ENCODE measurements around the gene TIGIT.

Gene TIGIT

DNA sequence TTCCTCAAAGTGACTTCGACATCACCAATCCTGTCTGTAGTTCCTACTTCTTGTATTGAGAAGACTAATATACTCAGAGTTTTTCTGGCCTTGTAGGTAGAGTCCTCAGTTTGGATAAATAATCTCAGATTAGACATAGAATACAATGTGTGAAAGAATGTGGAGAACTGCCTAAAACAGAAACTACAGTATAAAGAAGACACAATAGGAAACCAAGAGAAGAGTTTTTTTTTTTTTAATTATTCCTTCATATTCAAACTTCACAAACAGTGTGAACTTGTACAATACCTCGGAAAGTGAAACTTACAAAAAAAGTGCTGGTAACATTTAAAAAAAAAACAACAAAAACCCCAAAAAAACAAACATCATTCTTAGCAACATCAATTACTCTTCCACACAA, 20.5 kb downstream of the TIGIT start:
- DNase-seq: no peak

DNA sequence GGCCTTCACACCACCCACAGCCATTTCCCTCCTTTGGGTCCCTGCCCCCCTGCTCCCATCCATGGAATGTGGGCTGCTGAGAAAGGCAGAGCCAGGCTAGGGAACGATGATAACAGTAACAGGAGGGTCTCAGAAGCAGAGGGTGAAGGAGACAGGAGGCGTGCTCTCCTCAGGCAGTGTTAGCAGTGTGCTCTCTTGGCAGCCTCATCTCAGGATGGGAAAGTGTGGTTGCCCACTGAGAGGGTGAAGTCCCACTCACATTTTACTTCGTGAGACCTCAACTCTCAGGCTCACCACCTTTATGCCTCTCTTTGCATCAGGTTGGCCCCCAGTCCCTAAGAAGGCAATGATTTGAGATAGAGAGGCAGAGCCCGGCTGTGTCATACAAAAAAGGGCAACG, 24.5 kb downstream of the TIGIT start:
- DNase-seq: no peak

DNA sequence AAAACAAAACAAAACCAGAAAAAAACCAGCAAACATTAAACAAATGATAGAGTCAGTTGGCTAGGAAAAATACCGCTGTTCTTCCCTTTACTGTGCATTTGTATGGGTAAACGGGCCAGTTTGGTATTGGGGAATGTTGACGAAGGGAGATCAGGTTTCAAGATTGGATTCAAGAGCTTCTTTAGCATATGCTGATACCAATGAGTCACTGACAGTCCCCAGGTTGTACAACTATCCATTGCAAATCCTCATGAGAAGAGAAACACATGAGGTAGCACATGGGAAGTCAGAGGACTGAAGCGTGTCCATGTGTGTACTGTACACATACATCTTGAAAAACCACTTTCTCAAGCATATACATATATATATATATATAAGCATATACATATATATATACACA, 25.6 kb downstream of the TIGIT start:
- DNase-seq: peak; percentile 6

DNA sequence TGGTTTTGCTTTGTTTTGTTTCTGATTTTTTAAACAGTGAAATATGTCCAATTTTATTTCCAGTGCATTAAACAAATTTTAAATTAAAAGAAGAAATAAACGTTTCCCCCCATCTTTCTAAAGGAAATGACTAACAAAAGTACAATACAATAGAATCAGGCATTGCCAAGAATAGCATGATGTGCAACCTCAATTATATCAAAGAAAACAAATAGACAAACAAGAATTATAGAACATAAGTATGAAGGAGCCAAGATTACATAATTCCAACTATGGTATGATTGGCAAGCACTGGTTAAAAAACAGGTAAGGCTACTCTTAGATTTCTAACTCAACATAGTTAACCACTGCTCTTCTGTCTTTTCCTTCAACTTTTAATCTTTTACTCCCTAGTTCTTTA, 26.4 kb downstream of the TIGIT start:
- no peak for DNase-seq

DNA sequence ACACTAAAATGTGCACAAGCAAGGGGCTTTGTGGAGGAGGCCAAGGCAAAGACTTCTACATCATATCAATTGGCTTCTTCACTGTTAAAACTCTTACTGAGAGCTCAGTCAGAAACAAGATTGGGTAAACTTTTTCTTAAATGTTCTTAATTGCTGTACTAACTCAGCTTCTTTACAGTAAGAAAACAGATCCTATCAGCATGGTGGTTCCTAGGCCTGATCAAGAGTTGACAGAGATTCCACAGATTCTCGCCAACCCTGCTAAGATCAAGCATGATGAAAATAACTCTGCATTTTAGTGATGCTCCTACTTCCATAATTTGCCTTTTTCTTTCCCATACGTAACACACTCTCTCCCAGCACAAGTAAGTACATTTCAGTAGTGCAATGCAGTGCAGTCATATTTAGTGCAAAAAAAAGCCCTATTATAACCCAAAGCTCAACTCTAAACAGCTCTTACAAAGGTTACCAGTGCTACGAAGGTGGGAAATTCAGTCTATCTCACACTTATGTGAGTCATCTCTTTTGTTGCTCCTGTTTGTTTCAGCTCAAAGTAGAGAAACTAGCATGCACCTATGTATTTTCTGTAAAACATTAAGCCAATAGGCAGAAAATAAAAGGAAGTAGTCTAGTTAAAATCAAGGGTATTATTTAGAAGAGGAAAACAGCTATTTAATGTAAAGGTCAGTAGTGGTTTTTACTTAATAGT, 29.9 kb downstream of the TIGIT start:
- no peak for DNase-seq

DNA sequence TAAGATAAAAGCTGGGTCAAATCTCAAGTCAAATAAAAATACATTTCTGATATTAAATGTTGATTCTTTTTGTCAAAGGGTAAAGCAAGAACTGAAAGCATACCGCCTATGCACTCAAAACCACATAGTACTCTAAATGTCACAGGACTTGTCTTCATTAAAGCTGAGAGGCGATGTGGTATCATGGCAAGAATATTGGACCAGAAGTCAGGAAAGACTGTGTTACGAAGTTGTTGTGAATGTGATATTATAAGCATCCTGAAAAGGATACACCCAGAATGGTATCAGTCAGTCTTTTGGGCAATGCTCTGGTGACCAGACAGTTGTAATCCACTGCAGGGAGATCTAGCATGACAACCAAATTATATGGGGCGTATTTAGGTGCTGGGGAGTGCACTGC, 33.8 kb downstream of the TIGIT start:
- no peak for DNase-seq

DNA sequence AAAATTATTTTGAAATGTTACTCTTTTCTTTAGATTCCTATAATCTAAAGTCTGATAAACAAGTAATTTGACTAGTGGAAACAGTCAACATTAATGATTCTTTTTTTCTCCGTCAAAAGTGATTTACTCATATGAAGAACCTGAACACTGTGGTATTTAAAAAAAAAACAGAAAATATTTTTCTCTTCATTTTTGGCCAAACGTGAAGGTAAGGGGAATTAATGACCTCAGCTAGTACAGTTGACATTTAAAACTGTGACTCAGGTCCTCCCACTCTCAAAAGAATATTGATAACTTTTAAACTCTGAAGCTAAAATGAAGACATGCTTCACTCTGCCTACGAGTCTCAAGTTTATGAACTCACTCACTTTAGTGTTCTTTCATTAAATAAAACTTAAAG, 34.5 kb downstream of the TIGIT start:
- no peak for DNase-seq

DNA sequence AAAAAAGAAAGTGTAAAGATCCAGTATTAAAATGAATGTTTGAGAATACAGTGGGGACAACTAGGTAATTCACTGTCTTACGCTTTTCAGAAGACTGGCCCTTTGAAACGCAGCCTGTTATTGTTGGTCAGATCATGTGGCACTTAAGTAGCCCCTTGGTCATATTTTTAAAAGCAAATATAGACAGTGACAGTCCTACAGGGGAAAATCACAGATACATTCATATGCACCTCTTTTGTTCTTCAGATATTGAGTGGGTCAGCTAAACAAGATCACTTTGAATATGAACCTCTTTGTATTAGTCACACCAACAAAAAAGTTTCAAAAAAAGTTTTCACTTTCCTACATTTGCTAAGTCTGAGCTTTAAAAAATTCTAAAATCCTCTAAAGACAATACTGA, 36.0 kb downstream of the TIGIT start:
- DNase-seq: no peak

DNA sequence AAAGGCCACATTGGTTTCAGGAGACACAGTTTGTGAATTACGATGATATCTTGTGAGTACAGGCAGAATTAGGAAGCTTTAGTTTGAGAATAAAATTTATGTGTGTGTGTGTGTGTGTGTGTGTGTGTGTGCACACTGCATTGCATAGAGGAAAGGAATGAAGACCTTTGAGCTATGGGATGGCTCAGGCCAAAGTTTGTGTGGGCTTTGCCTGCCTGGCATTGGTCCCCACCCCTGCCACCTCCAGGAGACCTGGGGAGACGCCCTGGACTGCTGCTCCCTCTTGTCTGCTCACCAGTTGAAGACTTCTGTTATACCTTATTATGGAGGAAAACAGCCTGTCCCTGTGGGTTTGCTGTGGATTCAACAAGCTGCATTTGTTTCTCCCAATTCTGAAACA, 37.2 kb downstream of the TIGIT start:
- DNase-seq: no peak

DNA sequence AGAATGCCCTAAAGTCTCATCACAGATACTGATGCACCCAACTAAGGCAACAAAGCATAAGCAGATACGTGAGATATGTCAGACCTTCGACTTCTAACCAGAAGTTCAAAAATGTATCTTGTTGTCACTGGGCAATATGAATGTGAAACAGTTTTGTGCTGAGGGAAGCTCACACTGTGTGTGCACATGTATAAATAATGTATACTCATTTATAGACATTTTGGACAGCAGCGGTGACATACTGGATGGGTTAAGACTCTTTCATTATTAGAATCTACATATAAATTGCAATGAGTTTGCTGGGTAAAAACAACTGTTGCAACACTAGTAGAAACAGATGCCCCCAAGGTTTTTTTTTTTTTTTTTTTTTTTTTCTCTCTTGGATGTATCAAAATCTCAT, 37.9 kb downstream of the TIGIT start:
- DNase-seq: no peak

DNA sequence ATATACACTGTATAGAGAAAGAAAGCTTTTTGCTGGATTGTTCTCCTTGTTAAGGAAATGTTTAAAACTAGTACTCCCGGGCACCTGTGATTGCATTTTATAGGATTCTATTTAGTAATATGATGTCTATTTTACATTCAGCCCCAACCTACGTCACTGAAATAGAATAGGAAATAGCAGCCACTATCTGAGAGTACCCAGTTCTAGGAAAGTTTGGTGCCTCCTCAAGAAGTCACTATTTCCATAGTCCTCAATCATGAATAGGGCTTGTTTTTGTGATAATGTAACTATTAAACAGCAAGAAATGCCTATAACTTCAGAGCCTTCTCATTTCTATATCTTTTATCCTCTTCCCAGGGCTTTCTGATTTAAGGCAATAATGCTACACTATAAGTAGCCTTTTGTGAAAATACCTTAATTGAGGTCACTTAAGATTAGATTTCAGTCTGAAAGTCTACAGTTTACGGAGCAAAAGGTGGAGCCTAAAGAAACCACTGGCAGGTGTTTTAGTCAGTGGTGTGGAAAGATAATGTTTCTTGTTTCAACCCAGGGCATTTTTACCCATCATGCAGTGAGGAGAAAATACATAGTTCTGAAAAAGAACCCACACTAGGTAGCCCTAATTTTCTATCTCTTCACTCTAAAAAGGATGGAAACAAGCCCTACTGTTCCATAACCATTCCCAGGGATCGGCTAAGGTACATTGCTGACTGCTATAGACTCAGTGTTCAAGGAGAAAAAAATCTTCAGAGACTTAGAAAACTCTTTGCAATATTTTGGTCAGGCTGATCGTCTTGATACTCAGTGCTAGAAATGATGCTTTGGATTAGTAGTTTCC, 38.7 kb downstream of the TIGIT start:
- DNase-seq: no peak

DNA sequence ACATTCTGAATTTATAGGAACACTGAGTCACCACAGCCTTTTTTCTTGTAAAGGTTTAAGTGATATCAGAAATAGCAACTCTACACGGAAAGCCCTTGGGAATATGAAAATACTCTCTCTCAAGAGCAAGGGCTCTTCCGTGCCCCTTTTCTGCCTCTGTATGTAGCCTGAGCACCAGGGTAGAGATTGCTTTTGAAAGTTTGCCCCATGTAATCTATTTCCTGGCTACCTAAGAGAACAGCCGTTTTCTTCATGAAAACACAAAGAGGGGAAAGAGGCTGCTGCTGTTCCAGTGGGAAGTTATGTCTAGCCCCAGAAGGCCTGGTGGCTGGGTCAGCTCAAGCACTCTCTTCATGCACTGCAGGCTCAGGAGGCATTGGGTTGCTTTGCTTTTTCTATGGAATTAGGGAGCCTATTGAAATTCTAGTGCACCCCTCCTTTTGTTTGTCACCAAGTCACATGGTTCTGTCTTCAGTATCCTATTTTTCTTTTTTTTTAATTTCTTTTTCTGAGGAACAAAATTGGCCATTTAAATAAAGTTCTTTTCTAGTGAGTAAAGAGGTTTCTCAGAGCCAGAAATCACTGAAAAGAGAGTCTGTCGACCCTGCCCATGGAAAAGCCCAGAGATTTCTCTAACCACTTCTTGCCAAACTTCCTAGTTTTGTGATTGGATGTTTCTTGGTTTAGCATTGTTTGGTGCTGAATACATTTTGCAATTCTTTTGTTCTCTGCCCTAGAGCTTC, 39.5 kb downstream of the TIGIT start:
- no peak for DNase-seq

DNA sequence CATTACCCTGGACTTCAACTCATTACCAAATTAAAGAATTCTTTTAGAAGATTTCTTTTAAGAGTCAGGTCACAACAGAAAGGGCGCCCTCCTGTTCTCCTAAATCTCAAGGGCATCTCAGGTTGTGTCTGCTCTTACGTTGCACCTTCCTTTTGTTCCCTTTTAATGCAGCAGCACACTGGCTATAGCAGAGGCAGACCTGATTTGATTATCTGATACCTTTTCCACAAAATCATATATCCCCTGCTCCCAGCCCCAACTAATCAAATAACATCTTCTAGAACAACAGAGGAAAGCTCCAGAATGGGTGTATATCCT, 40.1 kb downstream of the TIGIT start:
- DNase-seq: no peak

DNA sequence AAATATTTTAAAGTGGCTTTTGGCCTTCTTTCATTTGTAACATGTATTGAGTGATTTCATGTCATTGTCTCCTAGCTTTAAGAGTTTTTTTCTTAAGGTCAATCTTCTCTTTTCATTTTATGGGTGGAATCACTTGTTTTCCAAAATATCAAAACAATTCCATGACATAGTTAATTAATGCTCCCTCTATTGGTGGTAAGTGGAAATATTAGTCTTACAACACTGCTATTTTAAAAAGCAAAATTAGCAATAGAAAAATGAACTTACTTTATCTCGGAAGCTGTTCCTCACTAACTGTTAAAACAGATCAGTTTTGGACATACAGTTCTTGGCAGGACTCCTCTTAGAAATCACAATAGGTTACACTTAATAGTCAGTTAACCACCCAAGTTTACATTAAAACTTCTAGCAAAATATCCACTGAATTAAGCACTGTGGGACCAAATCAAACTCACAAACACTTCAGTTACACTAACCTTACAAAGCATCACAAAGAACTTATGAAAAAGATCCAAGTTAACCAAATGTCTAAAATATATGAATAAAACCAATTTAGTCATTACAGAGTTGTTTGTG, 42.4 kb downstream of the TIGIT start:
- DNase-seq: peak; percentile 21

DNA sequence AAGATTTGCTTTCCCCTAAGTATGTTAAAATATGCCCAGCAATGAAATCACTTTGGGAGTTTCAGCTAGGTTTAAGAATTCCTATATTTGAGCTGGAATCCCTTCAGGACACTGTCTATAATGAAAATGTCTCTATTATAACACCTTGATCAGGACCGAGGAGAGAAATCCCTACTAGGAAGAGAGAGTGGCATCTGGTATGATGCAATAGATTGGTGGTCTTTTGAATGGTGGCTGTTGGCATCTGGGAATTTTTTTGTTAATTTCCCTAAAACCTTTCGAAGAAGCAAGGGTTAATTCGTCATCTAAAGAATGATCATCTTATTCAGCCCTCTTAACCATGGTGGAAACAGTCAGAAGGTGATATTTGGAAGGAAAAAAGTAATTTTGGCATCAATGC, 43.0 kb downstream of the TIGIT start:
- no peak for DNase-seq

DNA sequence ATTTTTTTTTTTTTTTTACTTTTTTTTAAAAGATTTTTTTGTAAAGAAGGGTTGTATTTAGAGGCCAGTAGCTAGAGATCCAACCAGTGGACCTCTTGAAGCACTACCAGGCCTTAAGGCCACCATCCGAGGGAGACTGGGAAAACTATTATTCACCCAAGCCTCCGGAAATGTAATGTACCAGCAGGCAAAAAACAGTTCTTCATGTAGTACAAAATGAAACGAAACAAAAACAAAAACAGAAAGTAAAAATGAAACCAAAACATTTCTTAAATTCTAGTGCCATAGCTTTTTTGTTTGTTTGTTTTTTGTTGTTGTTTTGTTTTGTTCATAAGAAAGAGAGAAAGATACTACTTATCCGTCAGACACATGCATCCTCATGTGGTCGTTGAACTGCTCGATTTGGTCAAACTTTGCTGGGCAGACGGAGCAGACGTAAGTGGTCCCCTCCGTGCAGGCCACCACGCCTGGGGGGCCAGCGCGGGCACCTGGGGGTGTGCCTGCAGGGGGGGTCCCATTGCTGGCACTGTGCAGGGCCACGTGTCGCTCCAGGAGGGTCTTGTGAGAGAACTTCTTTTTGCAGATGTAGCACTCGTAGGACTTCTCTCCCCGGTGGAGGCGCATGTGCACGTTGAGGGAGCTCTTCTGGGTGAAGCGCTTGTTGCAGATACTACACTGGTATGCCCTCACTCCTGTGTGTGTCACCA, 45.0 kb downstream of the TIGIT start:
- no peak for DNase-seq

DNA sequence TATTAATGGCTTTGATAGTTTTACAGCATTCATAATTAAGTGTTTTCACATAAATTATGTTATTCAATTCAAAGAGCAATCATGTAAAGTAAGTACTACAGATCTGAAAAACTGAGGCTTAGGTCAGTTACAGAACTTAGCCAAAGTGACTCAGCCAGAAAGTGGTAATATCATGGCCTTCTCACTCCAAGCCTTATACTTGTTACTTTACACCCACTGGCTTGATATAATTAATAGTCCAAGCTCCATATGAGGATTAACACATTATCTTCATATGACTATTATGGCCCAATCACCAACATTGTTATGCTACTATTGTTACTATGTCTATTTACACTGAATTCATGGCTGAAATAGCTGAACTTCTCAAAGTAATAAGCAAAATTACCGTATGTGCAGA, 50.7 kb downstream of the TIGIT start:
- no peak for DNase-seq

DNA sequence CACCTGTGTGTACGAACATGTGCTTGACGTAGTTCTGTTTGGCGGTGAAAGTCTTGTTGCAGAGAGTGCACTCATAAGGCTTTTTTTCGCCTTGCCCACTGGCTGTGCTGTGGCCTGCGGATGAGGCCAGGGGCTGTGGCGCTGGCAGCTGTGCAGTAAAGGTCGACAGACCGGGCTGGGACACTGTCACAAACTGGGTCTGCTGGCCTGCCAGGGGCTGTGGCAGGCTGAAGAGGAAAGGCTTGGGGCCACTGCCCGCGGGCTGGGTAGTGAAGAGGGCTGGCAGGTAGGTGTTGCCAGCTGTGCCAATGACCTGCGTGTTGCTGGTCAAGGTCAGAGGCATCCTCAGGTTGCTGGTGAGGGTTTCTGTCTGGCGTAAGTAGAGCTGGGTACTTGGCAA, 56.4 kb downstream of the TIGIT start:
- no peak for DNase-seq

DNA sequence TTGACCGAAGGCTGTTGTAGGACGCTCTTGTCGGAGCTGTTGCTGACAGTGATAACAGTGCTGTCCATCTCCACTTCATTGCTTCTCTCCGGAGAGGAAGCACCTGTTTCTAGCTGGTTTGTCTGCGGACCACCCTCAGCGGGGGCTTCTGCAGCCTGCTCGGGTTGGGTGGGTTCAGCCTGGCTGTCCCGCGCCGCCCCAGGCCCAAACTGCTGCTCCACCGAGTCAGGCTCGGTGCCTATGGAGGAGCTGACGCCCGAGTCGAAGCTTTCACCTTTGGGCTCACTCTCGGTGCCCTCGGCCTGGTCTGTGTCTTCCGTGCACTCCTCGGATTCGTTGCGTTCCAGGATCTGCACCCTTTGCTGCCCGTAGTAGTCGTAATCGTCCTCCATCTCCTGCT, 56.9 kb downstream of the TIGIT start:
- DNase-seq: no peak

DNA sequence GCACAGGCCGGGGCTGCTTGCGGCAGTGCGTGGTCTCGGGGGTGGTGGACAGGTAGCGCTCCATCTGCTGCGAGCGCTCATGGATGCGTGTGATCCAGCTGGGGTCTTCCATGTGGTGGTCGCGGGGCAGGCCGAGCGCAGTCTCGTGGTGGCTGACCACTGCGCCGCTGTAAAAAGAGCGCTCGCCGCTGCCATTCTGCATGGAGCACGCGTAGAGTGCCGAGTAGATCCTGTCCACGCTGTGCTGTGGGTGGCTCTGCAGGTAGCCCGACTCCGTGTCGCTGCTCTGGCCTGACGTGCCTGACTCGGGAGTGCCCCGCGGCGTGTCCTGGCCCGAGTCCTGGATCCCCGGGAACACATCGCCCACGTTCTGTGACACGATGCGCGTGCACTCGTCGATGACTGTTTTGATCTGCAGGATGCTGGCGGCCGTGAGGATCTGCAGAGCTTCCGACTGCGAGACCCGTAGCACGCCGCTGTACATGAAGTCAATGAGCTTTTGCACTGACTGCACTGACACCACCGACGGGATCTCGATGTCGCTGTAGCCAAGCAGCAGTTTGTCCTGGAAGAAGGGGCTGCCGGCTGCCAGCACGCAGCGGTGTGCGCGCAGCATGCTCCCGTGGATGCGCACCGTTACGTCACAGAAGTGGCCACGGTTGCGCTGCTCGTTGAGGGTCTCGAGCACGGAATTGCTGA, 57.4 kb downstream of the TIGIT start:
- DNase-seq: no peak

DNA sequence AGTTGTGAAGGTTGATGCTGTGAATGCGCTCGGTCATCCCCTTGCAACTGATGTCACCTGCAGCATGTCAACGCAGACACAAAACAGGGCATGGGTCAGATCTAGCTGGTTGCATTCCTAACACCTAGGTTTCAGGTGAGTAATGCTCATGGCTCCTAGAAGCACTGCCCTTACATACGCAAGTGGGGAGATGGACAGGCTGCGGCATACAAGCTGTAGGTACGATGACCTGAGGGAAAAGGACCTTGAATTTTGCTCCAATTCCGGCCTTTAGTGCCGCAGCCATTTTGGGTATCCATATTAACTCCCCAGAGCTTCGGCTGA, 58.0 kb downstream of the TIGIT start:
- no peak for DNase-seq

DNA sequence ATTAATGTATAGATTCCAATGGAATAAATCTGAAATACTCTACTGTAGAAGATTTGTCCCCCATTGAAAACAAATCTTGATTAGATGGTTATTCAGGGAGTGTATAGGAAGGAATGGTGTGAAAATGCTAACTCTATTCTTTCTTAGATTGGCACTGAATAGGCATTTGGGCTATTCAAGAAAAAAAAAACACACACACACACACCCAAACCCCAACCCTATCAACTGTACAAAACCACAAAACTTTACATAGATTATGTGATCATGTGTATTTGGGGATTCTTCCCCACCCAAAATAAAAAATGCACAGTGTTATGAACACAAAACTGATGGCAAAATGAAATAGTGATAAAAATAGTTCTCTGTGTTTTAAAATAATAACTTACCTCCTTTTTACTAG, 61.8 kb downstream of the TIGIT start:
- DNase-seq: no peak

DNA sequence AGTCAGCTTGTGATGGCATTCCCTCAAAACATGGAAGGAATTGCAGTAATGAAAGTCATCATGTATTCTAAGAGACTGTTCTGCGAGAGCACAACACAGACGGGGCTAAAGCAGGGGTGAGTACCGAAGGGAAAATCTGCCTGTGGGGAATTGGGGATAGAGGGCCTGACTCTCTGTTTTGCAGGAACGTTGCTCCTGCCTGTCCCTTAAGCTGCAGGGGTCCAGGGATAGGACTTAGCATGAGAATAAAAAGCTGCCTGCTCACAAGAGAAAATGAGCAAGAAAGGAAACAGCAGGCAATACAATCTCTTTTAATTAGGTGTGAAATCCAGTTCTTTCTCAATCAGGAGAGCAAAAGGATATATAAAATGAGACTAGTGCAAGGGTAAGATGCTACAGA, 62.2 kb downstream of the TIGIT start:
- DNase-seq: no peak
